Body of pancreas (tissue), 4 donors: Measurements from ENCODE around the gene DOK5.

Experiments used
- CTCF ChIP-seq, 7 experiments: fragments of 450-650 bp in 4 of 7; fragments of 200-600 bp in 3 of 7; sonication (generic) in 3 of 7; IDR thresholded peaks; one replicate each; pipeline ENCODE4 v1.5.1; 2016 to 2019; ENCODE audit warnings: antibody characterized with exemption in 7 of 7
- POLR2A ChIP-seq, 3 donors: fragments of 450-650 bp; IDR thresholded peaks; one replicate each; pipeline ENCODE4 v1.6.1; 2016; ENCODE audit warnings: antibody characterized with exemption in 3 of 3, mild to moderate bottlenecking in 2 of 3

GRCh38 chr20:54534101-54534500 is 58.7 kb downstream of the DOK5 start:
- TF ChIP-seq CTCF (IDR thresholded peaks at IDR 0.05) (no peak), POLR2A (IDR thresholded peaks at IDR 0.05) (no peak)
